Heart left ventricle (tissue), 13 donors: ENCODE data around the gene LHFPL2.

Source experiments
- POLR2A ChIP-seq, 2 donors: fragments of 450-650 bp; IDR thresholded peaks; one replicate each; pipeline ENCODE4 v1.6.1; 2017; ENCODE audit warnings: antibody characterized with exemption in 2 of 2, mild to moderate bottlenecking in 2 of 2, moderate library complexity in 2 of 2
- TF ChIP-seq, protein P1 (sequence below), 12 donors: fragments of 200-600 bp; sonication (generic) in 4 of 12; IDR thresholded peaks; one replicate each; pipeline versions ENCODE4 v1.5.0 to v1.8.0; 2018 to 2022; ENCODE audit warnings: antibody characterized with exemption in 12 of 12, mild to moderate bottlenecking in 5 of 12
- donor health status: ischemic (EF 13 %, LVEDD 7.1; RV severe dilation, severe dysfunction).
- donor health status: DM: no; HTN: yes; CAD: no.
- donor health status: DM: no; HTN: no; CAD: no.
- donor health status: ischemic (EF 25% LVEDD 6.9; RV normal size, moderate dysfunction).
- donor health status: ischemic (EF 25% LVEDD 5.7; RV mildly dilated, moderate dysfunction).
- donor health status: ischemic (EF 35%, LVEDD 5.7; RV mildly dilated, moderate dysfunction).
- donor health status: nonischemic (EF 11% LVEDD 7.7; RV severe dilation, severe dysfunction).
- donor health status: DM: yes; HTN: yes; CAD: no.
- donor health status: PGD.
- donor health status: ischemic (EF 29% LVEDD 5.4; RV normal size, mild dysfunction).
- donor health status: nonischemic (EF 23%, LVEDD 6.1; RV moderate dilation, normal function).

DNA sequence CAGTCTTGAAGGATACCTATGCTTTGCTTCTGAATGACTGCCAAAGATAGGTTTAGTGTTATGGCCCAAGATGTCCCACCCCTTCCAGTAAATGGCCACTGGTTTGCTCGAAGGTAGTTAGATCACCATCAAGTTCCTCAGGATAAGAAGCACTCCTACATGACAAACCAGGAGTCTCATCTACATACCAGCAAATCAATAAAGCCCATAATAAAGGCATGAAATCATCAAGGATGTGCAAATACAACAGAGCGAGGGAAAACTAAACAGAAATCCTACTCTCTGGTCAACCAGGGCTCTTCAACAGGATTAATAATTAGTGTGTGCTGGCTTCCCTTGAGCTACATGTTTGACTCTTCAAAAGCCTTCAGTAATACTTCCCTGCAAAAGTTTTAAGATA, 141.0 kb downstream of the LHFPL2 start:
- no peak for TF ChIP-seq POLR2A (IDR thresholded peaks at IDR 0.05)
- TF ChIP-seq, protein P1, sequence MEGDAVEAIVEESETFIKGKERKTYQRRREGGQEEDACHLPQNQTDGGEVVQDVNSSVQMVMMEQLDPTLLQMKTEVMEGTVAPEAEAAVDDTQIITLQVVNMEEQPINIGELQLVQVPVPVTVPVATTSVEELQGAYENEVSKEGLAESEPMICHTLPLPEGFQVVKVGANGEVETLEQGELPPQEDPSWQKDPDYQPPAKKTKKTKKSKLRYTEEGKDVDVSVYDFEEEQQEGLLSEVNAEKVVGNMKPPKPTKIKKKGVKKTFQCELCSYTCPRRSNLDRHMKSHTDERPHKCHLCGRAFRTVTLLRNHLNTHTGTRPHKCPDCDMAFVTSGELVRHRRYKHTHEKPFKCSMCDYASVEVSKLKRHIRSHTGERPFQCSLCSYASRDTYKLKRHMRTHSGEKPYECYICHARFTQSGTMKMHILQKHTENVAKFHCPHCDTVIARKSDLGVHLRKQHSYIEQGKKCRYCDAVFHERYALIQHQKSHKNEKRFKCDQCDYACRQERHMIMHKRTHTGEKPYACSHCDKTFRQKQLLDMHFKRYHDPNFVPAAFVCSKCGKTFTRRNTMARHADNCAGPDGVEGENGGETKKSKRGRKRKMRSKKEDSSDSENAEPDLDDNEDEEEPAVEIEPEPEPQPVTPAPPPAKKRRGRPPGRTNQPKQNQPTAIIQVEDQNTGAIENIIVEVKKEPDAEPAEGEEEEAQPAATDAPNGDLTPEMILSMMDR (IDR thresholded peaks at IDR 0.05) = no peak
